ENCODE measurements around the gene GSK3A.

DNA sequence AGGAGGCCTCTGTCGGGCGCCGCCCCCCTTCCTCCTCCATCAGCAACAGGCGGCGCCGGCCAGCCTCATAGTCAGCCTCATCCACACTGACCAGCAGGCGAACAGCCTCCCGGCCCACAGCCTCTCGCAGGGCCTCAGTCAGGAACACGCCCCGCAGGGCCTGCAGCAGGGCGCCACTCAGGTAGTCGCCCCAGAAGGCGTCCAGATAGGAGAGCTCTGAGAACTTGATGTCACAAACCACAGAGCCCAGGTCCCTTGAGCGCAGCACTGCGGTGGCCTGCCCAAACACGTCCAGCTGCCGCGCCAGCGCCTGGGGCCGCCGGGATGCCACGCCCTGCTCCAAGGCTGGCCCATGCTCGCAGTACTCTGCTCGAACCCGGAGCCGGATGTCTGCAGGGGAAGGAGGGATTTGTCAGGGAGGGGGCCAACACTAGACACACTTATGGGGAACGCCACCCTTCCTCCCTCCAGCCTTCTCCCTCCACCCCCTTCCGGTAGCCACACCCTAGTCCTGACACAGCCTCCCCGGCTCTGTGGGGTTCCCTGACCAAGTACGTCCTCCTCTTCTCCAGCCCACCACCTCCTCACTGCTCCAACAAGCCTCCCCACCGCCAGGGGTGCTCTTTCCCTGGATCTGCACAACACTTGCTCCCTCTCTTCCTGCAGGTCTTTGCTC lies 42.8 kb downstream of the GSK3A start:
- TF ChIP-seq, protein P1, sequence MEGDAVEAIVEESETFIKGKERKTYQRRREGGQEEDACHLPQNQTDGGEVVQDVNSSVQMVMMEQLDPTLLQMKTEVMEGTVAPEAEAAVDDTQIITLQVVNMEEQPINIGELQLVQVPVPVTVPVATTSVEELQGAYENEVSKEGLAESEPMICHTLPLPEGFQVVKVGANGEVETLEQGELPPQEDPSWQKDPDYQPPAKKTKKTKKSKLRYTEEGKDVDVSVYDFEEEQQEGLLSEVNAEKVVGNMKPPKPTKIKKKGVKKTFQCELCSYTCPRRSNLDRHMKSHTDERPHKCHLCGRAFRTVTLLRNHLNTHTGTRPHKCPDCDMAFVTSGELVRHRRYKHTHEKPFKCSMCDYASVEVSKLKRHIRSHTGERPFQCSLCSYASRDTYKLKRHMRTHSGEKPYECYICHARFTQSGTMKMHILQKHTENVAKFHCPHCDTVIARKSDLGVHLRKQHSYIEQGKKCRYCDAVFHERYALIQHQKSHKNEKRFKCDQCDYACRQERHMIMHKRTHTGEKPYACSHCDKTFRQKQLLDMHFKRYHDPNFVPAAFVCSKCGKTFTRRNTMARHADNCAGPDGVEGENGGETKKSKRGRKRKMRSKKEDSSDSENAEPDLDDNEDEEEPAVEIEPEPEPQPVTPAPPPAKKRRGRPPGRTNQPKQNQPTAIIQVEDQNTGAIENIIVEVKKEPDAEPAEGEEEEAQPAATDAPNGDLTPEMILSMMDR (IDR thresholded peaks at IDR 0.05): no peak
- no peak for TF ChIP-seq POLR2A (IDR thresholded peaks at IDR 0.05)
